ENCODE measurements around the gene GPR62.

Gene GPR62

DNA sequence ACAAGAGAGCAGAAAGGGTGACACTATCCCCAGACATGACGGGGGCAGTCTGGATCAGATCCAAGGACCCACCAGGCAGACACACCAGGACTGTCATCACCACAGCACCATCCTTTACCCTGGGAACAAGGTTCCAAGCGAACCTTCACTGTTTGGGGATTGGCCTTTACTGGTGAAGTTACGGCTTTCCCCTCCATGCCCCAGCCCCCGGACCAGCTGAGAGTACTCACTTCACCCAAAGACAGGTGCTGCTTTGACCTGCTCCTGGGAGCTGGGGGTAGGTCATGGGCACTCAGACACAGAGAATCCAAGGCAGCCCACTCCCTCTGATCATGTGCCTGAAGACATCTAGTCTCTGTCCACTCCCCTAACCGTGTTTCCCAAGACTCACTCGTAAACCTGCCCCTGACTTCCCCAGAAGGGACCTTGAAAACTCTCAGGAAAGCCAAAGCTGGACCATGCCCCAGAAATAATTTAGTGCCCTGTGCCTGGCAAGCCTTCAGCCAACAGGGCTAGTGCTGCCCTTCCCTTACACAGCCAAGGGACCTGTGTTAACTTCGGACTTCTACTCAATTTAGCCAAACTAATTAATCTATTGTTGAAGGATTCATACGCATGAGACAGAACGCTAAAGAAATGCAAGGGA lies 16.3 kb upstream of the GPR62 start:
- no peak for DNase-seq

DNA sequence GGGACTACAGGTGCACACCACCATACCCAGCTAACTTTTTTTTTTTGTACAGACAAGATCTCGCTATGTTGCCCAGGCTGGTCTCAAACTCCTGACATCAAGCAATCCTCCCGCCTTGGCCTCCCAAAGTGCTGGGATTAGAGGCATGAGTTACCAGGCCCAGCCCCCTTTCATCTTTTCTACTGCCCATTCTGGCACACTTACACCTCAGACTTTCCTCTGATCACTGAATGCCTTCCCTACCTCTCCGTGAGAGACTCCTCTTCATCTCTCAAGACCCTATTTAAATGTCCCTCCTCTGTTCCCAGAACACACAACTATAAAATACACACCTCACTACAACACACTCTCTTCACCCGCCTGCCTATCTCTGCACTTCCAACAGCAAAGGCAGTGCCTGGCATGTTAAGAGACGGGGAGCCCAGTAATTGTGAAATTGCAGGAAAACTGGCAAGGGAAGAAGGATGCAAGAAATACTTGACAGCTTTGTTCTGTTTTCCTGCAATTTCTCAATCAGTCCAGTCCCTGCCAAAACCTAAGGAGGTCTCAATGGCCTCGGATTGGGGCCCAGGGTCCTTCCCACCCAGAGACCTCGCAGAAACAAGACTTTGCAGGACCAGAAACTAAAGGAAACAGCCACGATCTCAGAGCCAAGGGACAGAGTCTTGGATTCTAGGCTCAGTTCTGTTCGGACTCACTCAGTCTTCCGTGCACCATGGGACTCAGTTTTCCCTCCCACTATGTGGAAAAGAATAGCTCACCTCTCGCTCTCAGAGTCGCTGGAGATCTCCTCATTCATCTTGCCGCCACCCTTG lies 14.3 kb upstream of the GPR62 start:
- DNase-seq = no peak

- no peak for DNase-seq
These were observed 13.8 kb upstream of the GPR62 start for GRCh38 chr3:51941463-51941797.

- DNase-seq = peak; percentile 100
These were observed 13.2 kb upstream of the GPR62 start, which contains the start of the genes PARP3 and RRP9 for GRCh38 chr3:51941798-51942602. Gene PARP3 (plus strand): TSS chr3:51942363. CDS start chr3:51943356, 993 bp downstream. Gene RRP9 (minus strand): TSS chr3:51941904. CDS start chr3:51941867, 37 bp downstream.

GRCh38 chr3:51942603-51943450 lies 12.4 kb upstream of the GPR62 start:
- DNase-seq = peak; percentile 65

DNA sequence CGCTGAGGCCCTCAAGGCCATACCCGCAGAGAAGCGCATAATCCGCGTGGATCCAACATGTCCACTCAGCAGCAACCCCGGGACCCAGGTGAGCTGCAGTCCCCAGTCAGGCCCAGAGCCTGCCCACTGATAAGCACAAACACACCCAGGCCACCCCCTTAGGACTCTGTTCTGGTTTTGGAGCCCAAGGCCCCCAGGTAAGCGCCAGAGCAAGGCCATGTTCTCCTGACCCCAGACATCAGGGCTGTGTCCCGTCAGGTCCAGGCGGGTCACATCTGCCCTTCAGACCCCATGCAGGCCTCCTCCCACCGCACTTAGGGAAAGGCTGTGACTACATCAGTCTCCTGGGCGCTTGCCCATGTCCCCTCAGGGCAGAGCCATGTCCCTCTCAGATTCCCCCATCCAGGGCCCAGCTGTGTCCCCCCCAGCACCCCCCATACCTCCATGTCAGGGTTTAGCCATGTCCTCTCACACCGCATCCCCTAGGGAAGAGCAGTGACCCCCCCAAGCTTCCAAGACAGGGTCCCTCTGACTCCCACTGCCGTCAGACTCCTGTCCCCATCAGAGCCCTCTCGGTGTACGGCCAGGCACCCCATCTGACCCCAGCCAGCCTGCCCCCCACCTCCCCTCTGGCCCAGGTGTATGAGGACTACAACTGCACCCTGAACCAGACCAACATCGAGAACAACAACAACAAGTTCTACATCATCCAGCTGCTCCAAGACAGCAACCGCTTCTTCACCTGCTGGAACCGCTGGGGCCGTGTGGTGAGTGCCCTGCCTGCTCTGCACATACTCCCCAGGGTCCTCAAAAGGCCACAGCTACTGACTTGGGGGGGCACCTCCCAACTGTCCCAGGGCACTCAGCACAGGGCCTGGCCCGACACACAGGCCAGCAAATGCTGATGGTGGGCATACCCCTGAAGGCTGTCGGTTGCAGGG lies 11.5 kb upstream of the GPR62 start:
- no peak for DNase-seq

DNA sequence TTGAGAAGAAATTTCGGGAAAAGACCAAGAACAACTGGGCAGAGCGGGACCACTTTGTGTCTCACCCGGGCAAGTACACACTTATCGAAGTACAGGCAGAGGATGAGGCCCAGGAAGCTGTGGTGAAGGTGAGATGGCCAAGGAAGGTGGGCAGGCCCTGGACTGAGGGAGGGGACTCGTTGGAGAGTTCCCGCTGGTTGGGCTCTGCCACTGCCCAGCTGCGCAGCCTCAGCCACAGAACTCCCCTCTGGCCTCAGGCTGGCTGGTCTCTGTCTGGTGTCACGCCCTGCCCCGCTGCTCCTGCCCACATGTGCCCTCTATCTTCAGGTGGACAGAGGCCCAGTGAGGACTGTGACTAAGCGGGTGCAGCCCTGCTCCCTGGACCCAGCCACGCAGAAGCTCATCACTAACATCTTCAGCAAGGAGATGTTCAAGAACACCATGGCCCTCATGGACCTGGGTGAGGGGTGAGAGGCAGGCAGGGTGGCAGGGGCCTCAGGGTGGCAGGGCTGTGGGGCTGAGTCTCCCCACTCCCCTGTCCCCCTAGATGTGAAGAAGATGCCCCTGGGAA lies 10.6 kb upstream of the GPR62 start:
- DNase-seq = no peak

DNA sequence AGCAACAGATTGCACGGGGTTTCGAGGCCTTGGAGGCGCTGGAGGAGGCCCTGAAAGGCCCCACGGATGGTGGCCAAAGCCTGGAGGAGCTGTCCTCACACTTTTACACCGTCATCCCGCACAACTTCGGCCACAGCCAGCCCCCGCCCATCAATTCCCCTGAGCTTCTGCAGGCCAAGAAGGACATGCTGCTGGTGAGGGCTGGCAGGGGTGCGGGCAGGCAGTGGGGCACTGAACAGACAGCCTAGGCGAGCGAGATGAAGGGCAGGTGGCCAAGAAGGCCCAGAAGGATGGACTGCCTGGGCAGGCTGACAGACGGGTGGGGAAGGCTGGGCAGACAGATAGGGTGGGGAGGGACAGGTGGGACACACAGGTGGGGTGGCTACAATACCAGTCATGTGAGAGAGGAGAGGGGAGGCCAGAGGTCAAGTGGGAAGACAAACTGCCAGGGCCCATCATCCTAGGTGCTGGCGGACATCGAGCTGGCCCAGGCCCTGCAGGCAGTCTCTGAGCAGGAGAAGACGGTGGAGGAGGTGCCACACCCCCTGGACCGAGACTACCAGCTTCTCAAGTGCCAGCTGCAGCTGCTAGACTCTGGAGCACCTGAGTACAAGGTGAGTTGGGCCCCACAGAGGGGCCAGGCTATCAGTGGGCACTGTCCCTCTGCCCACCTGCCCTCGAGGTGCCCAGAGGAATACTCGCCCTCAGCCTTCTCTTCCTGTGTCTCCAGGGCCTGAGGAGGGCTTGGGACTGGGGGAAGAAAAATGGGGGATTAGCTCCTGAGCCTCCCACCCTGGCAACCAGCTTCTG lies 9.9 kb upstream of the GPR62 start:
- DNase-seq = no peak

GRCh38 chr3:51945926-51946705 lies 9.1 kb upstream of the GPR62 start:
- DNase-seq = no peak

DNA sequence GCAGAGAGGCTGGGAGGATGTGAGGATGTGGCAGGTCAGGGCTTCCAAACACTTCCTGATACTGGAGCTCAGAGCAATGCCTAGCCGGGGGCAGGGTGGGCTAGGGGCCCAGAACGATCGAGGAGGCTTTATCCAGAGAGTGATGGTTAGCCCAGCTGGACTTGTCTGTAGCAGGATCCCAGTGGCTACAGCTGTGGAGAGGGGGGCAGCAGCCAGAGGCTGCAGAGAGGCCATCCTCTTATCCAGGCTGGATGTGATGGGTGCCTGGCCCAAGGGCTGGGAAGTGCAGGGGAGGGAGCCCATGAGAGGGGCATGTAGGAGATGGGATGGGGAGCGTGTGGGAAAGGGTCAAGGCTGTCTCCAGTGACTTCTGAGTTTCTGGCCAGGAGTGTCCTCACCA lies 8.4 kb upstream of the GPR62 start:
- no peak for DNase-seq

DNA sequence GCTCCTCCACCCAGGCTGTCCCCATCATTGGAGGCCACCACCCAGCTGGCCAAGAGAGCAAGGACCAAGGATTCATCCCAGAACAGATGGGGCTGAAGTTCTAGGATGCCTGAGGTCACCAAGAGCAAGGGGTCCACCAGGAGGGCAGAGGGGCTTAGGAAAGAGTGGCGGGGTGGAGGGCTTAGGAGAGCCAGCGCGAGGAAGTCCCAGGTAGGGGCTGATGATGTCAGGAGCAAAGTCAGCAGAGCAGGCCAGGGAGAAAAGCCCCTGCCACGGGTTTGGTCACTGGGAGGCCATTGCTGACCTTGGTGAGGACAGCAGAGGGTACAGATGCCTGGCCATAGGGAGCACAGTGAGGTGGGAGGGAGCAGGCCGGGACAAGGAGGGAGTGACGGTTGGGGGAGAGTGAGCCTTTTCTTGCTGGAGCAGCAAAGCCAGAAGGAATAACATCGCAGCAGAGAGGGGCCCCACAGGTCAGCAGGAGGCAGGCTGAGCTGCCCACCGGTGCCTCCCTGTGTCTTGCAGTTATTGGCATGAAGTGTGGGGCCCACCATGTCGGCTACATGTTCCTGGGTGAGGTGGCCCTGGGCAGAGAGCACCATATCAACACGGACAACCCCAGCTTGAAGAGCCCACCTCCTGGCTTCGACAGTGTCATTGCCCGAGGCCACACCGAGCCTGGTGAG lies 7.8 kb upstream of the GPR62 start:
- DNase-seq = no peak

DNA sequence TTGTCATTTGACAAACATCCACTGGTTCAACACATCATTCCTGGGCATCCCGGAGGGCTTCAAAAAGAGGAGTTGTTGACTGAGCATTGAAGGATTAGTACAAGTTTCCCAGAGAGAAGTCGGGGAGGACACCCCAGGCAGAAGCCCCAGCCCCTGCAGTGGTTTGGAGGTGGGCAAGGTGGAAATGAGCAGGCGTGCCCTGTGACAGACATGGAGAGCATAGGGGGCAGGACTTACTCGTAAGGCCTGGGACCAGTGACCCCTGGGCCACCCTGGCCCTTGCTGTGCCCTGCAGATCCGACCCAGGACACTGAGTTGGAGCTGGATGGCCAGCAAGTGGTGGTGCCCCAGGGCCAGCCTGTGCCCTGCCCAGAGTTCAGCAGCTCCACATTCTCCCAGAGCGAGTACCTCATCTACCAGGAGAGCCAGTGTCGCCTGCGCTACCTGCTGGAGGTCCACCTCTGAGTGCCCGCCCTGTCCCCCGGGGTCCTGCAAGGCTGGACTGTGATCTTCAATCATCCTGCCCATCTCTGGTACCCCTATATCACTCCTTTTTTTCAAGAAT lies 7.1 kb upstream of the GPR62 start:
- no peak for DNase-seq

- DNase-seq = no peak
These were observed 6.1 kb upstream of the GPR62 start for GRCh38 chr3:51949121-51949520.

GRCh38 chr3:51950899-51951298 lies 4.3 kb upstream of the GPR62 start:
- no peak for DNase-seq

GRCh38 chr3:51953445-51953844 lies 1.7 kb upstream of the GPR62 start:
- no peak for DNase-seq

DNA sequence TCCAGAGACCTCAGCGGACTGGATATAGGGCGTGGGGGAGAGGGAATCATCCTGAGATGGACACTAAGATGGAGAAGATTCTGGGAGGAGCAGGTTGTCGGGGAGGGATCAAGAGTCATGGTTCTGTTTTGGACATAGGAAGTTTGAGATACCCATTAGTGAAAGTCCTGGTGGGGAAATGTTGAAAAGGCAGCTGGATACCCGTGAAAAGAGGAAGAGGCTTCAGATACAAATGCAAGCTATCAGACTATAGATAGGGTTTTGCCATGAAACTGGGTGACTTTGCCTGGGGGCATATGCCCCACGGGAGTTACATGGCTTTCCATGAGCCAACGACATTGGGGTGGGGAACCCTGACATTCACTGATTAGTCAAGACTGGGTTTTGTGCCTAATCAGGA lies 1.1 kb upstream of the GPR62 start:
- DNase-seq = no peak

DNA sequence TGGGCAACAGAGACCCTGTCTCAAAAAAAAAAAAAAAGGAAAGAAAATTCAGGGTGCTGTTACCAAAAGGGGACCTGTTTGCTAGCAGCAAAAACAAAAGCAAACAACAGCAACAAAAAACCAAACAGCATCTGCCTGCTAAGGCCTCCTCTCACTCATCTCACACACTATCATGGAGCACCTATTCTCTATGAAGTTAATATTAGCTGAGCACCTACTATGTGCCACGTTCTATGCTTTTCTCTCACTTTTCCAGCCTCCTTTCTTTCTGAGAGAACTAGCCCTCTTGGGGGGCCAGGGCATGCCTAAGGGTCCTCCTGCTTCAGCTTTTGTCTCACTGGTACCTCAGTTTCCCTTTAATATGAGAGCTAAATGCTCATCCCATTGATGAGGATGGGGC lies 468 bp upstream of the GPR62 start:
- DNase-seq = no peak

Measured in CD4-positive, alpha-beta T cell treated with Interleukin-17A for 4 hours (primary cell).